ENCODE data around the gene LCP2.

GRCh38 chr5:170342153-170342725 lies 44.7 kb upstream of the LCP2 start:
- TF ChIP-seq CTCF (conservative IDR thresholded peaks at IDR 0.05) (no peak), EZH2 (IDR thresholded peaks at IDR 0.05; ENCODE audit: low read depth) (no peak)
